HepG2 (cell line): ENCODE data around the gene TOM1L2. TPM values are rescaled to one million over a fixed set of nuclear protein-coding genes. Genes with fewer than 3 reads are reported as not detected.

Experiments
- ATAC-seq: fragments of 200-7000 bp; cut with Tn5 transposase; 3 replicates; pipeline ENCODE4 v1.9.1; 2020; ENCODE audit warnings: mild to moderate bottlenecking, moderate library complexity
- BruUV-seq: library from RNA; stranded (reverse); fragments of 400-500 nt; replicated peaks from 2 replicates; lab custom pipeline; 2021; lab: Mats Ljungman, UMichigan
- CTCF ChIA-PET: fragments of 300-600 bp; formaldehyde crosslinking; extraction: SDS; loops from one replicate; lab custom pipeline; 2021; ENCODE audit warnings: low total read pairs, inconsistent platforms, low intra/inter-chr PET ratio; lab: Yijun Ruan, JAX
- POLR2A ChIA-PET: fragments of 350-600 bp; sonication (Branson Sonifier 250); formaldehyde crosslinking; loops from one replicate; lab custom pipeline; 2020; ENCODE audit warnings: antibody characterized with exemption, inconsistent platforms; lab: Yijun Ruan, JAX
- DNase-seq: peaks from one replicate; pipeline ENCODE4 v3.0.0-alpha.2; 2015; ENCODE audit warnings: low spot score
- FAIRE-seq: peaks from 3 replicates; lab custom pipeline; 2011; peaks lifted over from hg19 to GRCh38; lab: Jason Lieb, UNC
- H2AFZ ChIP-seq: one replicate; pipeline ENCODE4 v1.6.1; 2011; ENCODE audit warnings: low read length, inconsistent platforms
- H3K27ac ChIP-seq: fragments of 300-600 bp; 3 replicates; pipeline ENCODE4 v1.8.0; 2011; ENCODE audit warnings: mixed run types, mild to moderate bottlenecking, mixed read lengths, low read length, inconsistent platforms; ENCODE audit not compliant: insufficient read depth; ENCODE audit errors: extremely low read length
- H3K27me3 ChIP-seq, 2 experiments: fragments of 200-600 bp in 1 of 2; 2 replicates in 1 of 2; 3 replicates in 1 of 2; pipeline versions ENCODE4 v1.6.0 to v1.8.0; 2011; ENCODE audit warnings: low read length in 2 of 2, mild to moderate bottlenecking in 2 of 2, moderate library complexity in 2 of 2, inconsistent platforms in 1 of 2; ENCODE audit not compliant: insufficient read depth in 2 of 2, control insufficient read depth in 1 of 2
- H3K36me3 ChIP-seq, 2 experiments: fragments of 200-600 bp in 1 of 2; replicated peaks in 1 of 2; 2 replicates in 1 of 2; 3 replicates in 1 of 2; pipeline versions ENCODE4 v1.5.1 to v1.8.0; 2011; ENCODE audit warnings: low read length in 2 of 2, inconsistent platforms in 1 of 2; ENCODE audit not compliant: insufficient read depth in 2 of 2, control insufficient read depth in 1 of 2
- H3K4me1 ChIP-seq: 2 replicates; pipeline ENCODE4 v1.5.1; 2012; ENCODE audit warnings: low read length, inconsistent platforms; ENCODE audit not compliant: insufficient read depth
- H3K4me2 ChIP-seq: 2 replicates; pipeline ENCODE4 v1.6.0; 2011; ENCODE audit warnings: low read depth, low read length, inconsistent platforms
- H3K4me3 ChIP-seq, 3 experiments: fragments of 200-600 bp in 1 of 3; sonication (generic), shearing (Covaris generic) in 1 of 3; replicated peaks in 1 of 3; 2 replicates each; pipeline ENCODE4 v1.5.1; 2011 to 2016; ENCODE audit warnings: low read length in 3 of 3, inconsistent platforms in 2 of 3, low read depth in 2 of 3, mild to moderate bottlenecking in 2 of 3, control low read depth in 1 of 3, mixed read lengths in 1 of 3; ENCODE audit not compliant: insufficient read depth in 1 of 3
- H3K79me2 ChIP-seq: one replicate; pipeline ENCODE4 v1.6.1; 2011; ENCODE audit warnings: low read length, inconsistent platforms; ENCODE audit not compliant: insufficient read depth
- H3K9ac ChIP-seq: 2 replicates; pipeline ENCODE4 v1.6.0; 2011; ENCODE audit warnings: mild to moderate bottlenecking, low read depth, low read length, inconsistent platforms; ENCODE audit not compliant: insufficient read depth
- H3K9me3 ChIP-seq: 2 replicates; pipeline ENCODE4 v1.5.1; 2012; ENCODE audit warnings: mild to moderate bottlenecking, low read length
- H4K20me1 ChIP-seq: 2 replicates; pipeline ENCODE4 v1.6.0; 2011; ENCODE audit warnings: inconsistent platforms, mild to moderate bottlenecking, low read length, moderate library complexity; ENCODE audit not compliant: insufficient read depth
- DR1 ChIP-seq: sonication (generic); formaldehyde crosslinking; IDR thresholded peaks from 2 replicates; pipeline ENCODE4 v1.8.0; 2021; ENCODE audit warnings: mild to moderate bottlenecking, missing genetic modification reagents, inconsistent platforms
- HES4 ChIP-seq: sonication (generic); formaldehyde crosslinking; IDR thresholded peaks from 2 replicates; pipeline ENCODE4 v1.9.0; 2021; ENCODE audit warnings: mild to moderate bottlenecking, missing genetic modification reagents, borderline replicate concordance
- HMGXB3 ChIP-seq: sonication (generic); formaldehyde crosslinking; IDR thresholded peaks from 2 replicates; pipeline ENCODE4 v1.4.0; 2020; ENCODE audit warnings: missing genetic modification reagents, borderline replicate concordance
- NFYB ChIP-seq: sonication (generic); formaldehyde crosslinking; IDR thresholded peaks from 2 replicates; pipeline ENCODE4 v1.4.0; 2020; ENCODE audit warnings: missing genetic modification reagents
- REL ChIP-seq: sonication (generic); formaldehyde crosslinking; conservative IDR thresholded peaks from 2 replicates; pipeline ENCODE4 v1.8.0; 2022; ENCODE audit warnings: mild to moderate bottlenecking, missing genetic modification reagents, moderate library complexity
- SNAI1 ChIP-seq: sonication (generic); formaldehyde crosslinking; IDR thresholded peaks from 2 replicates; pipeline ENCODE4 v1.5.0; 2020; ENCODE audit warnings: mild to moderate bottlenecking, missing genetic modification reagents, borderline replicate concordance
- ZNF280B ChIP-seq: sonication (generic); formaldehyde crosslinking; IDR thresholded peaks from 2 replicates; pipeline ENCODE4 v1.5.0; 2020; ENCODE audit warnings: missing genetic modification reagents, mild to moderate bottlenecking, borderline replicate concordance
- ZNF503 ChIP-seq: sonication (generic); formaldehyde crosslinking; IDR thresholded peaks from 2 replicates; pipeline ENCODE4 v1.4.0; 2020; ENCODE audit warnings: missing genetic modification reagents
- ZNF713 ChIP-seq: sonication (generic); formaldehyde crosslinking; IDR thresholded peaks from 2 replicates; pipeline ENCODE4 v1.4.0; 2020; ENCODE audit warnings: mild to moderate bottlenecking, missing genetic modification reagents
- ZNF781 ChIP-seq: sonication (generic); formaldehyde crosslinking; IDR thresholded peaks from 2 replicates; pipeline ENCODE4 v1.5.1; 2020; ENCODE audit warnings: borderline replicate concordance, mild to moderate bottlenecking, missing genetic modification reagents; ENCODE audit errors: not compliant biosample characterization
- WGBS: methylation state at CpG from one replicate; pipeline ENCODE4 v1.1.6; 2017; ENCODE audit warnings: low lambda C conversion rate; 5-methylcytosine and 5-hydroxymethylcytosine counted together
- in situ Hi-C: cut with HindIII; loops from 2 replicates; pipeline ENCODE4 v1.10.0; 2017; ENCODE audit warnings: low pct_unique_long_range_greater_than_20kb; ENCODE audit not compliant: extremely low pct_ligation_motif_present
- intact Hi-C: fragments of 100-400 bp; cut with micrococcal nuclease; formaldehyde crosslinking; loops from one replicate; pipeline ENCODE4 v1.10.0; 2022; ENCODE audit not compliant: unreplicated experiment
- polyA plus RNA-seq, 8 experiments: library from polyadenylated mRNA; depleted of rRNA in 3 of 8; stranded (reverse) in 7 of 8; unstranded in 1 of 8; fragments of >200 nt; fragmentation: Illumina TruSeq in 4 of 8; extraction: Trizol in 4 of 8; gene quantifications; 2 replicates each; pipeline versions ENCODE4 v1.2.1 to v1.2.3, GENCODE V29; 2011 to 2016; ENCODE audit warnings: low read depth in 4 of 8, missing spikeins in 1 of 8, mixed read lengths in 1 of 8; ENCODE audit not compliant: insufficient read depth in 1 of 8
- total RNA-seq, 5 experiments: library from RNA; depleted of rRNA; stranded (reverse); fragments of >200 nt; fragmentation: Illumina TruSeq; extraction: Trizol; gene quantifications; 2 replicates each; pipeline ENCODE4 v1.2.3, GENCODE V29; 2016; ENCODE audit warnings: low read depth in 1 of 5

The TOM1L2 gene
- total and polyA plus RNA-seq, 2 of the 13 experiments (the other 11 are each of a cell fraction or from before 2014, with no cell fraction given) = 4.7 to 7.4 TPM

GRCh38 chr17:18009609-18010420 is 37.6 kb upstream of the TOM1L2 start (continued):
- no peak for TF ChIP-seq HMGXB3 (CRISPR knock-in tag)
- TF ChIP-seq NFYB (CRISPR knock-in tag) = no peak
- no peak for TF ChIP-seq DR1 (CRISPR knock-in tag)
- TF ChIP-seq HES4 (CRISPR knock-in tag) = no peak
- TF ChIP-seq, all 625 proteins: peak for 0

- ChIA-PET CTCF (no interaction called here), POLR2A (no interaction called here)
- Histone ChIP-seq H3K9ac (no peak overlapping the region), H4K20me1 (no peaks in the 10 kb centered on the region), H3K27me3 (no peaks in the 10 kb centered on the region), H3K36me3 (no peaks in the 10 kb centered on the region; a peak in 3 of 5 replicates), H3K27ac (no peak overlapping the region), H3K4me3 (no peak overlapping the region), H3K79me2 (no peaks in the 10 kb centered on the region), H2AFZ (no peak overlapping the region), H3K4me1 (no peaks in the 10 kb centered on the region), H3K9me3 (no peaks in the 10 kb centered on the region), H3K4me2 (no peak overlapping the region)
- no TSS peak for BruUV-seq
- intact Hi-C loops (no loop called here), in situ Hi-C loops (loop anchor here (25.0 kb wide), 1 partner anchor 104 kb away; the partner anchor contains the start of gene MYO15A)
- ATAC-seq (no peak), FAIRE-seq (no peak), DNase-seq (no peak)
- 80% methylated on average over 4 of the region's 5 CpGs for WGBS
- TF ChIP-seq ZNF713 (CRISPR knock-in tag) (no peak), ZNF781 (CRISPR knock-in tag) (no peak), SNAI1 (CRISPR knock-in tag) (no peak), REL (no peak), ZNF280B (CRISPR knock-in tag) (no peak), ZNF503 (CRISPR knock-in tag) (no peak)
Measured at GRCh38 chr17:18008496-18009268, 36.5 kb upstream of the TOM1L2 start.
